HepG2 (cell line): ENCODE results near the gene NOTUM. TPM values are rescaled to one million over a fixed set of nuclear protein-coding genes. Genes with fewer than 3 reads are reported as not detected.
A peak's percentile ranks its signal among the peaks of the same experiment; 100 is the strongest.

Experiments
- ADNP ChIP-seq: sonication (generic); formaldehyde crosslinking; IDR thresholded peaks from 2 replicates; pipeline ENCODE4 v1.4.0; 2020; ENCODE audit warnings: missing genetic modification reagents
- ASH2L ChIP-seq: fragments of 300-600, 200-600 bp; sonication (generic); IDR thresholded peaks from 2 replicates; pipeline ENCODE4 v1.7.0; 2017; ENCODE audit warnings: low read depth, mild to moderate bottlenecking, moderate library complexity, mixed read lengths, low read length; ENCODE audit not compliant: insufficient read length
- CENPT ChIP-seq: sonication (generic); formaldehyde crosslinking; IDR thresholded peaks from 2 replicates; pipeline ENCODE4 v1.8.0; 2022; ENCODE audit warnings: low read depth, mild to moderate bottlenecking, moderate library complexity, missing genetic modification reagents
- KAT2B ChIP-seq: fragments of 150-350 bp; IDR thresholded peaks from 2 replicates; pipeline ENCODE4 v1.6.1; 2014; ENCODE audit warnings: low read depth, low read length, borderline replicate concordance
- MED8 ChIP-seq: sonication (generic); formaldehyde crosslinking; IDR thresholded peaks from 2 replicates; pipeline ENCODE4 v1.8.1; 2023; ENCODE audit warnings: mild to moderate bottlenecking, missing genetic modification reagents; ENCODE audit not compliant: insufficient replicate concordance
- NR2F2 ChIP-seq: IDR thresholded peaks from 2 replicates; pipeline ENCODE4 v1.6.1; 2012; ENCODE audit warnings: low read depth, inconsistent platforms, borderline replicate concordance
- SRSF4 ChIP-seq: fragments of 200-400 bp; formaldehyde crosslinking; IDR thresholded peaks from one replicate; pipeline ENCODE4 v1.6.1; 2018; ENCODE audit warnings: mild to moderate bottlenecking, low read depth, low read length, moderate library complexity; ENCODE audit not compliant: poor library complexity, severe bottlenecking
- TCF7L2 ChIP-seq: IDR thresholded peaks from 2 replicates; pipeline ENCODE4 v1.6.1; 2011; ENCODE audit warnings: mild to moderate bottlenecking, low read depth, low read length, moderate library complexity
- YEATS4 ChIP-seq: sonication (generic); formaldehyde crosslinking; IDR thresholded peaks from 2 replicates; pipeline ENCODE4 v1.4.0; 2020; ENCODE audit warnings: missing genetic modification reagents, borderline replicate concordance
- ZNF264 ChIP-seq: sonication (generic); formaldehyde crosslinking; IDR thresholded peaks from 2 replicates; pipeline ENCODE4 v1.4.0; 2020; ENCODE audit warnings: missing genetic modification reagents
- ZNF382 ChIP-seq: sonication (generic); formaldehyde crosslinking; IDR thresholded peaks from 2 replicates; pipeline ENCODE4 v1.5.0; 2020; ENCODE audit warnings: missing genetic modification reagents, mild to moderate bottlenecking, borderline replicate concordance
- ZNF484 ChIP-seq: sonication (generic); formaldehyde crosslinking; IDR thresholded peaks from 2 replicates; pipeline ENCODE4 v1.5.1; 2020; ENCODE audit warnings: mild to moderate bottlenecking, low read depth, missing genetic modification reagents, borderline replicate concordance
- ZSCAN20 ChIP-seq: sonication (generic); formaldehyde crosslinking; IDR thresholded peaks from 2 replicates; pipeline ENCODE4 v1.4.0; 2020; ENCODE audit warnings: missing genetic modification reagents, mild to moderate bottlenecking, borderline replicate concordance
- ZSCAN22 ChIP-seq: sonication (generic); formaldehyde crosslinking; IDR thresholded peaks from 2 replicates; pipeline ENCODE4 v1.4.0; 2020; ENCODE audit warnings: mild to moderate bottlenecking, missing genetic modification reagents
- polyA plus RNA-seq, 8 experiments: library from polyadenylated mRNA; depleted of rRNA in 3 of 8; stranded (reverse) in 7 of 8; unstranded in 1 of 8; fragments of >200 nt; fragmentation: Illumina TruSeq in 4 of 8; extraction: Trizol in 4 of 8; gene quantifications; 2 replicates each; pipeline versions ENCODE4 v1.2.1 to v1.2.3, GENCODE V29; 2011 to 2016; ENCODE audit warnings: low read depth in 4 of 8, missing spikeins in 1 of 8, mixed read lengths in 1 of 8; ENCODE audit not compliant: insufficient read depth in 1 of 8
- total RNA-seq, 5 experiments: library from RNA; depleted of rRNA; stranded (reverse); fragments of >200 nt; fragmentation: Illumina TruSeq; extraction: Trizol; gene quantifications; 2 replicates each; pipeline ENCODE4 v1.2.3, GENCODE V29; 2016; ENCODE audit warnings: low read depth in 1 of 5
- TF ChIP-seq, protein P1 (sequence below): sonication (generic); formaldehyde crosslinking; IDR thresholded peaks from 2 replicates; pipeline ENCODE4 v1.4.0; 2020; ENCODE audit warnings: mild to moderate bottlenecking, missing genetic modification reagents
- TF ChIP-seq, protein P2 (sequence below): sonication (generic); formaldehyde crosslinking; IDR thresholded peaks from 2 replicates; pipeline ENCODE4 v1.4.0; 2020; ENCODE audit warnings: mild to moderate bottlenecking, missing genetic modification reagents
- TF ChIP-seq, protein P3 (sequence below): sonication (generic); formaldehyde crosslinking; conservative IDR thresholded peaks from 2 replicates; pipeline ENCODE4 v1.4.0; 2020; ENCODE audit warnings: missing genetic modification reagents
- TF ChIP-seq, protein P4 (sequence below): IDR thresholded peaks from 2 replicates; pipeline ENCODE4 v1.6.1; 2016; ENCODE audit warnings: mild to moderate bottlenecking
- TF ChIP-seq, protein P5 (sequence below): sonication (generic); formaldehyde crosslinking; IDR thresholded peaks from 2 replicates; pipeline ENCODE4 v1.4.0; 2020; ENCODE audit warnings: missing genetic modification reagents, mild to moderate bottlenecking, borderline replicate concordance

Gene NOTUM
- total and polyA plus RNA-seq, 2 of the 13 experiments (the other 11 are each of a cell fraction or from before 2014, with no cell fraction given), result 150 to 160 TPM

DNA sequence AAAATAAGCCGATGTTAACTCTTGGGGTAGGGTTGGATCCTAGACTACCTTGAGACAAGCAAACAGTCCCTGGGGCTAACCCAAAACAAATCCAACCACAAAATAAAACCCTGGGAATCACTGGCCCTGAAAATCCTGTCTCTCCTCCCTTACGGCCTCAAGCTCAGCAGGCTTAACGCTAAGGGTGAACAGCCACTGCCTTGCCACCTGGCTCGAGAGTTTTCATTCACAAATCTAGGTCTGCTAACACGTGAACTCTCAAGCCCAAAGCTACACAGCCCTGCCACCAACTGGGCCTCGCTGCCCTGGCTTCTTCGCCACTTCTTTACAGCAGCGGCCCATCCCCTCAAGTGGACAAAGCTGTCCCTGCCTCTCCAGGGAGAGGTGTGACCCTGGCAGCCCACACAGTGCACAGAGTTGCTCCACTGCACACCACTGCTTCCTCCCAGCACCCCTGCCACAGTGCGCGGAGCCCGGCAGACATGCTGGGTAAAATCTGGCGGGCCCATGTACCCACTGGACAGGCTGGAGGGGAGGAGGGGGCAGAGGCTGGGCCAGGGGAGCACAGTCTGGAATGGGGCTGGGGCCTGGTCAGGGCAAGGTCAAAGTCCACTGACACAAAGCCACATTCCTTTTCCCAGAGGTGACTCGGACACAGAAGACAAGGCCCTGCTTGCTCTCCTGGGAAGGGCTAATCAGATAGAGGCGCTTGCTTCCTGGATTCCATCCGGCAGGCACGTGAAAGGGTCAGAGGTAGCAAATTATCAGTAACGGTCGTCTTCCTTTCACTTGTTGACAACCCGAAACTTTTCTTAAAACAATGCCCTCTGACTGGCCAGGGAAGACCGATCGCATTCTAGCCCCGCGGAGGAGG is 50.8 kb downstream of the NOTUM start (continued):
- TF ChIP-seq ZNF484 (CRISPR knock-in tag) (no peak), ZSCAN22 (peak; percentile 89; the same call in 1 of the 2 replicates), SRSF4 (no peak), ZNF264 (CRISPR knock-in tag) (peak; percentile 93), CENPT (CRISPR knock-in tag) (peak; percentile 40; the same call in 1 of the 2 replicates), ZSCAN20 (CRISPR knock-in tag) (peak; percentile 79), MED8 (peak; percentile 42), KAT2B (no peak), TCF7L2 (no peak), ZNF382 (no peak), YEATS4 (peak; percentile 96), NR2F2 (peak; percentile 86), ASH2L (peak; percentile 84), ADNP (CRISPR knock-in tag) (no peak)
- TF ChIP-seq, protein P1, sequence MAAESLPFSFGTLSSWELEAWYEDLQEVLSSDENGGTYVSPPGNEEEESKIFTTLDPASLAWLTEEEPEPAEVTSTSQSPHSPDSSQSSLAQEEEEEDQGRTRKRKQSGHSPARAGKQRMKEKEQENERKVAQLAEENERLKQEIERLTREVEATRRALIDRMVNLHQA (CRISPR knock-in tag), result no peak
- TF ChIP-seq, protein P2, sequence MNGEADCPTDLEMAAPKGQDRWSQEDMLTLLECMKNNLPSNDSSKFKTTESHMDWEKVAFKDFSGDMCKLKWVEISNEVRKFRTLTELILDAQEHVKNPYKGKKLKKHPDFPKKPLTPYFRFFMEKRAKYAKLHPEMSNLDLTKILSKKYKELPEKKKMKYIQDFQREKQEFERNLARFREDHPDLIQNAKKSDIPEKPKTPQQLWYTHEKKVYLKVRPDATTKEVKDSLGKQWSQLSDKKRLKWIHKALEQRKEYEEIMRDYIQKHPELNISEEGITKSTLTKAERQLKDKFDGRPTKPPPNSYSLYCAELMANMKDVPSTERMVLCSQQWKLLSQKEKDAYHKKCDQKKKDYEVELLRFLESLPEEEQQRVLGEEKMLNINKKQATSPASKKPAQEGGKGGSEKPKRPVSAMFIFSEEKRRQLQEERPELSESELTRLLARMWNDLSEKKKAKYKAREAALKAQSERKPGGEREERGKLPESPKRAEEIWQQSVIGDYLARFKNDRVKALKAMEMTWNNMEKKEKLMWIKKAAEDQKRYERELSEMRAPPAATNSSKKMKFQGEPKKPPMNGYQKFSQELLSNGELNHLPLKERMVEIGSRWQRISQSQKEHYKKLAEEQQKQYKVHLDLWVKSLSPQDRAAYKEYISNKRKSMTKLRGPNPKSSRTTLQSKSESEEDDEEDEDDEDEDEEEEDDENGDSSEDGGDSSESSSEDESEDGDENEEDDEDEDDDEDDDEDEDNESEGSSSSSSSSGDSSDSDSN, result peak; percentile 85
- TF ChIP-seq, protein P3, sequence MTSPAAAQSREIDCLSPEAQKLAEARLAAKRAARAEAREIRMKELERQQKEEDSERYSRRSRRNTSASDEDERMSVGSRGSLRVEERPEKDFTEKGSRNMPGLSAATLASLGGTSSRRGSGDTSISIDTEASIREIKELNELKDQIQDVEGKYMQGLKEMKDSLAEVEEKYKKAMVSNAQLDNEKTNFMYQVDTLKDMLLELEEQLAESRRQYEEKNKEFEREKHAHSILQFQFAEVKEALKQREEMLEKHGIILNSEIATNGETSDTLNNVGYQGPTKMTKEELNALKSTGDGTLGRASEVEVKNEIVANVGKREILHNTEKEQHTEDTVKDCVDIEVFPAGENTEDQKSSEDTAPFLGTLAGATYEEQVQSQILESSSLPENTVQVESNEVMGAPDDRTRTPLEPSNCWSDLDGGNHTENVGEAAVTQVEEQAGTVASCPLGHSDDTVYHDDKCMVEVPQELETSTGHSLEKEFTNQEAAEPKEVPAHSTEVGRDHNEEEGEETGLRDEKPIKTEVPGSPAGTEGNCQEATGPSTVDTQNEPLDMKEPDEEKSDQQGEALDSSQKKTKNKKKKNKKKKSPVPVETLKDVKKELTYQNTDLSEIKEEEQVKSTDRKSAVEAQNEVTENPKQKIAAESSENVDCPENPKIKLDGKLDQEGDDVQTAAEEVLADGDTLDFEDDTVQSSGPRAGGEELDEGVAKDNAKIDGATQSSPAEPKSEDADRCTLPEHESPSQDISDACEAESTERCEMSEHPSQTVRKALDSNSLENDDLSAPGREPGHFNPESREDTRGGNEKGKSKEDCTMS (CRISPR knock-in tag), result no peak
- TF ChIP-seq, protein P4, sequence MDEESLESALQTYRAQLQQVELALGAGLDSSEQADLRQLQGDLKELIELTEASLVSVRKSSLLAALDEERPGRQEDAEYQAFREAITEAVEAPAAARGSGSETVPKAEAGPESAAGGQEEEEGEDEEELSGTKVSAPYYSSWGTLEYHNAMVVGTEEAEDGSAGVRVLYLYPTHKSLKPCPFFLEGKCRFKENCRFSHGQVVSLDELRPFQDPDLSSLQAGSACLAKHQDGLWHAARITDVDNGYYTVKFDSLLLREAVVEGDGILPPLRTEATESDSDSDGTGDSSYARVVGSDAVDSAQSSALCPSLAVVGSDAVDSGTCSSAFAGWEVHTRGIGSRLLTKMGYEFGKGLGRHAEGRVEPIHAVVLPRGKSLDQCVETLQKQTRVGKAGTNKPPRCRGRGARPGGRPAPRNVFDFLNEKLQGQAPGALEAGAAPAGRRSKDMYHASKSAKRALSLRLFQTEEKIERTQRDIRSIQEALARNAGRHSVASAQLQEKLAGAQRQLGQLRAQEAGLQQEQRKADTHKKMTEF, result peak; percentile 83
- TF ChIP-seq, protein P5, sequence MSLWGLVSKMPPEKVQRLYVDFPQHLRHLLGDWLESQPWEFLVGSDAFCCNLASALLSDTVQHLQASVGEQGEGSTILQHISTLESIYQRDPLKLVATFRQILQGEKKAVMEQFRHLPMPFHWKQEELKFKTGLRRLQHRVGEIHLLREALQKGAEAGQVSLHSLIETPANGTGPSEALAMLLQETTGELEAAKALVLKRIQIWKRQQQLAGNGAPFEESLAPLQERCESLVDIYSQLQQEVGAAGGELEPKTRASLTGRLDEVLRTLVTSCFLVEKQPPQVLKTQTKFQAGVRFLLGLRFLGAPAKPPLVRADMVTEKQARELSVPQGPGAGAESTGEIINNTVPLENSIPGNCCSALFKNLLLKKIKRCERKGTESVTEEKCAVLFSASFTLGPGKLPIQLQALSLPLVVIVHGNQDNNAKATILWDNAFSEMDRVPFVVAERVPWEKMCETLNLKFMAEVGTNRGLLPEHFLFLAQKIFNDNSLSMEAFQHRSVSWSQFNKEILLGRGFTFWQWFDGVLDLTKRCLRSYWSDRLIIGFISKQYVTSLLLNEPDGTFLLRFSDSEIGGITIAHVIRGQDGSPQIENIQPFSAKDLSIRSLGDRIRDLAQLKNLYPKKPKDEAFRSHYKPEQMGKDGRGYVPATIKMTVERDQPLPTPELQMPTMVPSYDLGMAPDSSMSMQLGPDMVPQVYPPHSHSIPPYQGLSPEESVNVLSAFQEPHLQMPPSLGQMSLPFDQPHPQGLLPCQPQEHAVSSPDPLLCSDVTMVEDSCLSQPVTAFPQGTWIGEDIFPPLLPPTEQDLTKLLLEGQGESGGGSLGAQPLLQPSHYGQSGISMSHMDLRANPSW, result peak; percentile 44; the same call in 1 of the 2 replicates
